Common myeloid progenitor, CD34-positive (primary cell): ENCODE data around the gene SPNS1.

Source experiments
- CTCF ChIA-PET: fragments of 350-600 bp; sonication (Branson Sonifier 250); formaldehyde crosslinking; loops from one replicate; lab custom pipeline; 2021; ENCODE audit warnings: antibody characterized with exemption; lab: Charles Lee
- POLR2A ChIA-PET: fragments of 350-600 bp; sonication (Branson Sonifier 250); formaldehyde crosslinking; loops from one replicate; lab custom pipeline; 2021; ENCODE audit warnings: antibody characterized with exemption; lab: Charles Lee
- DNase-seq, 3 donors: peaks; one replicate each; pipeline versions ENCODE4 v3.0.0 to v3.0.0-alpha.2; 2013
- H3K27ac ChIP-seq, 2 experiments: 1 replicate in 1 of 2; 2 replicates in 1 of 2; pipeline ENCODE4 v1.7.0; 2013; ENCODE audit warnings: inconsistent platforms in 2 of 2, low read length in 2 of 2, mild to moderate bottlenecking in 2 of 2, low read depth in 1 of 2, moderate library complexity in 1 of 2; ENCODE audit not compliant: severe bottlenecking in 2 of 2, insufficient read depth in 1 of 2, poor library complexity in 1 of 2
- H3K27me3 ChIP-seq, 5 experiments: replicated peaks in 2 of 5; 1 replicate in 3 of 5; 2 replicates in 2 of 5; pipeline versions ENCODE4 v1.6.1 to v1.7.0; 2013; ENCODE audit warnings: low read length in 4 of 5, mild to moderate bottlenecking in 2 of 5, moderate library complexity in 2 of 5, inconsistent platforms in 1 of 5; ENCODE audit not compliant: insufficient read depth in 5 of 5, control insufficient read depth in 4 of 5
- H3K36me3 ChIP-seq, 4 experiments: 1 replicate in 2 of 4; 2 replicates in 2 of 4; pipeline versions ENCODE4 v1.6.1 to v1.7.0; 2013; ENCODE audit warnings: low read length in 3 of 4, control low read depth in 1 of 4, mild to moderate bottlenecking in 1 of 4; ENCODE audit not compliant: control insufficient read depth in 4 of 4, insufficient read depth in 4 of 4
- H3K4me1 ChIP-seq, 4 experiments: 1 replicate in 3 of 4; 2 replicates in 1 of 4; pipeline versions ENCODE4 v1.6.1 to v1.7.1; 2013; ENCODE audit warnings: low read length in 3 of 4, mild to moderate bottlenecking in 3 of 4, control low read depth in 1 of 4, inconsistent platforms in 1 of 4, moderate library complexity in 1 of 4; ENCODE audit not compliant: control insufficient read depth in 4 of 4, insufficient read depth in 4 of 4; ENCODE audit errors: control extremely low read depth in 1 of 4
- H3K4me3 ChIP-seq, 7 experiments: 1 replicate in 4 of 7; 2 replicates in 3 of 7; pipeline versions ENCODE4 v1.5.1 to v1.7.0; 2013; ENCODE audit warnings: mild to moderate bottlenecking in 7 of 7, low read length in 6 of 7, moderate library complexity in 6 of 7, inconsistent platforms in 2 of 7, low read depth in 2 of 7, control low read depth in 1 of 7; ENCODE audit not compliant: insufficient read depth in 4 of 7, control insufficient read depth in 1 of 7; ENCODE audit errors: extremely low read depth in 1 of 7
- H3K9me3 ChIP-seq, 5 experiments: 1 replicate in 4 of 5; 2 replicates in 1 of 5; pipeline versions ENCODE4 v1.6.1 to v1.7.1; 2013; ENCODE audit warnings: low read length in 4 of 5, mild to moderate bottlenecking in 2 of 5, inconsistent platforms in 1 of 5, low read depth in 1 of 5, moderate library complexity in 1 of 5; ENCODE audit not compliant: control insufficient read depth in 4 of 5, insufficient read depth in 2 of 5; ENCODE audit errors: control extremely low read depth in 1 of 5
- WGBS: methylation state at CpG from one replicate; pipeline ENCODE4 v1.1.5; 2013; ENCODE audit not compliant: insufficient coverage; 5-methylcytosine and 5-hydroxymethylcytosine counted together

The SPNS1 gene

DNA sequence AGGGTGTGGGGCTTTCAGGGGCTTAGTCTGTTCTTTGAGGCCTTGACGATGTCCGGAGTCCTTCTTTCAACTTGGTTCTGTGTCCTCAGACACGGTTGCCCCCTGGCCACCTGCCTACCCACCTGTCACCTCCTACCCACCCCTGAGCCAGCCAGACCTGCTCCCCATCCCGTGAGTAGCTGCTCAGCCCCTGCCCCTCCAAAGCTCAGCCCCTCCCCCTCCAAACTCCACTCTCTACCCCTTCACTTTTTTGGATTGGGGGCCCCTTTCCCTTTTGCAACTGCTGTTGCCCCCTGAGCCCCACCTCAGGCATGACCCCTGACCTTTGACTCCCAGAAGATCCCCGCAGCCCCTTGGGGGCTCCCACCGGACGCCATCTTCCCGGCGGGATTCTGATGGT lies 11.5 kb downstream of the SPNS1 start:
- H3K36me3 ChIP-seq, result peaks cover 0 to 41% (median 24%) of the 10 kb centered on the region in 4 experiments

DNA sequence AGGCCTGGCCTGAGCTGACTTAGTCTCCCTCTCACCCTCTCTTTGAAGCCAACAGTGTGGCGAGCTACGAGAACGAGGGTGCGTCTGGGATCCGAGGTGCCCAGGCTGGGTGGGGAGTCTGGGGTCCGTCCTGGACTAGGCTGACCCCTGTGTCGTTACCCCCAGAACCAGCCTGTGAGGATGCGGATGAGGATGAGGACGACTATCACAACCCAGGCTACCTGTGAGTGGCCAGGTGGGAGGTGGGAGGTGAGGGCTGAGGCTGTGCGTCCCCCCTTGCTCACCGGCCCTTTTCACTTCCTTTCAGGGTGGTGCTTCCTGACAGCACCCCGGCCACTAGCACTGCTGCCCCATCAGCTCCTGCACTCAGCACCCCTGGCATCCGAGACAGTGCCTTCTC lies 11.9 kb downstream of the SPNS1 start:
- peak overlapping the region in 1 of 7 experiments; percentile 19 for H3K4me3 ChIP-seq
- CTCF ChIA-PET, result interaction anchor here (1.0 to 2.0 kb wide), 2 partner anchors 10 to 43 kb away, joined by 3 to 9 read pairs; no protein-coding TSS in a partner anchor

More for the DNA sequence above, 11.5 kb downstream of the SPNS1 start:
- CTCF ChIA-PET, result interaction anchor here (0.5 to 2.0 kb wide), 3 partner anchors 9 to 14 kb away, joined by 3 to 9 read pairs (median 3); no protein-coding TSS in a partner anchor
- 92% methylated on average over 3 of the region's 9 CpGs for WGBS
- no peak for DNase-seq
- H3K9me3 ChIP-seq, result peaks cover 0 to 20% (median 10%) of the 10 kb centered on the region in 5 experiments
- peaks cover 0 to 25% (median 23%) of the 10 kb centered on the region in 4 experiments for H3K4me1 ChIP-seq
- POLR2A ChIA-PET, result no interaction called here
- H3K4me3 ChIP-seq, result peak overlapping the region in 1 of 7 experiments; percentile 47
- no peaks in the 10 kb centered on the region for H3K27me3 ChIP-seq
- no peak overlapping the region for H3K27ac ChIP-seq

GRCh38 chr16:28987170-28987853 lies 12.7 kb downstream of the SPNS1 start:
- Histone ChIP-seq H3K27ac (no peak overlapping the region), H3K36me3 (peaks cover 0 to 28% (median 17%) of the 10 kb centered on the region in 4 experiments), H3K27me3 (no peaks in the 10 kb centered on the region), H3K4me3 (no peak overlapping the region), H3K4me1 (peaks cover 0 to 25% (median 23%) of the 10 kb centered on the region in 4 experiments), H3K9me3 (peaks cover 0 to 12% (median 7%) of the 10 kb centered on the region in 5 experiments)
- 100% methylated on average over 3 of the region's 4 CpGs for WGBS
- POLR2A ChIA-PET, result no interaction called here
- no peak for DNase-seq
- CTCF ChIA-PET, result interaction anchor here (1.0 to 2.0 kb wide), 4 partner anchors 10 to 42 kb away, joined by 3 to 9 read pairs (median 4); no protein-coding TSS in a partner anchor

More for the DNA sequence above, 11.9 kb downstream of the SPNS1 start:
- DNase-seq, result no peak
- Histone ChIP-seq H3K9me3 (peaks cover 0 to 18% (median 10%) of the 10 kb centered on the region in 5 experiments), H3K36me3 (peaks cover 0 to 36% (median 21%) of the 10 kb centered on the region in 4 experiments), H3K4me1 (peaks cover 0 to 25% (median 23%) of the 10 kb centered on the region in 4 experiments), H3K27me3 (no peaks in the 10 kb centered on the region), H3K27ac (no peak overlapping the region)
- POLR2A ChIA-PET, result no interaction called here
- 89% methylated on average over 11 of the region's 13 CpGs for WGBS

- Histone ChIP-seq H3K27ac (no peak overlapping the region), H3K4me1 (peaks cover 0 to 16% (median 13%) of the 10 kb centered on the region in 4 experiments), H3K36me3 (peaks cover 0 to 14% (median 10%) of the 10 kb centered on the region in 4 experiments), H3K9me3 (peaks cover 0 to 12% (median 7%) of the 10 kb centered on the region in 5 experiments), H3K27me3 (no peaks in the 10 kb centered on the region), H3K4me3 (no peak overlapping the region)
- DNase-seq, result no peak
- WGBS, result 94% methylated on average over 13 of the region's 14 CpGs
- ChIA-PET POLR2A (no interaction called here), CTCF (interaction anchor here (1.8 kb wide), 1 partner anchor 12 kb away, joined by 5 read pairs; no protein-coding TSS in a partner anchor)
These were observed 14.8 kb downstream of the SPNS1 start for GRCh38 chr16:28989363-28989762.

- Histone ChIP-seq H3K27ac (no peak overlapping the region), H3K27me3 (no peaks in the 10 kb centered on the region), H3K4me3 (no peak overlapping the region), H3K36me3 (peaks cover 0 to 14% (median 8%) of the 10 kb centered on the region in 4 experiments), H3K9me3 (peaks cover 0 to 12% (median 7%) of the 10 kb centered on the region in 5 experiments), H3K4me1 (peaks cover 0 to 5% (median 2%) of the 10 kb centered on the region in 4 experiments)
- ChIA-PET CTCF (interaction anchor here (1.6 kb wide), 1 partner anchor 20 kb away, joined by 4 read pairs; no protein-coding TSS in a partner anchor), POLR2A (no interaction called here)
- WGBS, result 94% methylated on average over 10 of the region's 11 CpGs
- DNase-seq, result no peak
These were observed 15.9 kb downstream of the SPNS1 start for GRCh38 chr16:28990375-28991040.

DNA sequence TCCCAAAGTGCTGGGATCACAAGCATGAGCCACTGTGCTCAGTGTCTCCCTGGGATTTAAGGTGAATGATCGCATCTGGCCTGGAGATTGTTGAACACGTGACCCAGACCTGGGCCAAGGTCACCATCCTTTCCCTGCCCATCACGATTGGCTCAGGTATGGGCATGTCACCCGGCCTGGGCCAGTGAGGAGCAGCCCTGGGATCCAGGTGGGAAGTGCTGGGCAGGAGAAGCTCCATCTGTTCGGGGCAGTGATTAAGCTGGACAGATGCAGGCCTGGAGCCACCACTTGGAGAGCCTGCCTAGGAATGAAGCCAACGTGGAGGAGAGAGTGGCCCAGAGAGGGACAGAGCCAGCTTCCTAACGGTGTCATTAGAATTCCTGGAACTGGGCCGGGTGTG lies 17.1 kb downstream of the SPNS1 start:
- H3K36me3 ChIP-seq, result peaks cover 0 to 9% (median 5%) of the 10 kb centered on the region in 4 experiments
- no peak for DNase-seq
- WGBS, result 98% methylated on average over 8 of the region's 8 CpGs
- no peak overlapping the region for H3K27ac ChIP-seq
- peaks cover 0 to 8% (median 5%) of the 10 kb centered on the region in 5 experiments for H3K9me3 ChIP-seq
- H3K27me3 ChIP-seq, result no peaks in the 10 kb centered on the region
- ChIA-PET CTCF (interaction anchor here (1.6 kb wide), 1 partner anchor 19 kb away, joined by 4 read pairs; no protein-coding TSS in a partner anchor), POLR2A (no interaction called here)
- H3K4me3 ChIP-seq, result no peak overlapping the region
- no peaks in the 10 kb centered on the region for H3K4me1 ChIP-seq
